Measurements from ENCODE around the gene RADIL.

Gene RADIL

DNA sequence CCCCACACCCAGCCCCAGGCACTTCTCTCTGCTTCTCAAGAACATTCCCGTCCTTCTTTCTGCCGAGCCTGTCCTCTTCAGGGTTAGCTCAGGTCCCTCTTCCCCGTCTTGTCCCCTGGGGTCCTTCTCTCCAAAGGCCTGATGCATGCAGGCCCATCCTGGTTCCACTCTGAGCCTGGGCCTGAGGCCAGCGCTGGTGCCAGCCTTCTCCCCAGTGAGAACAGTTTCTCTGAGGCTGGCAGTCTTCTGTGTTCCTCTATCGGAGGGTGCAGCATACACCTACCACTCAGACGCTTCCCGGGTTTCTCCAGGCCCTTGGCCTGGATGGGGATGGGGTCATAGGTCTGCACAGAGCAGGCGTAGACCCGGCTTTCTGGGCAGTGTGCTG, 93.4 kb downstream of the RADIL start:
- TF ChIP-seq, protein P1, sequence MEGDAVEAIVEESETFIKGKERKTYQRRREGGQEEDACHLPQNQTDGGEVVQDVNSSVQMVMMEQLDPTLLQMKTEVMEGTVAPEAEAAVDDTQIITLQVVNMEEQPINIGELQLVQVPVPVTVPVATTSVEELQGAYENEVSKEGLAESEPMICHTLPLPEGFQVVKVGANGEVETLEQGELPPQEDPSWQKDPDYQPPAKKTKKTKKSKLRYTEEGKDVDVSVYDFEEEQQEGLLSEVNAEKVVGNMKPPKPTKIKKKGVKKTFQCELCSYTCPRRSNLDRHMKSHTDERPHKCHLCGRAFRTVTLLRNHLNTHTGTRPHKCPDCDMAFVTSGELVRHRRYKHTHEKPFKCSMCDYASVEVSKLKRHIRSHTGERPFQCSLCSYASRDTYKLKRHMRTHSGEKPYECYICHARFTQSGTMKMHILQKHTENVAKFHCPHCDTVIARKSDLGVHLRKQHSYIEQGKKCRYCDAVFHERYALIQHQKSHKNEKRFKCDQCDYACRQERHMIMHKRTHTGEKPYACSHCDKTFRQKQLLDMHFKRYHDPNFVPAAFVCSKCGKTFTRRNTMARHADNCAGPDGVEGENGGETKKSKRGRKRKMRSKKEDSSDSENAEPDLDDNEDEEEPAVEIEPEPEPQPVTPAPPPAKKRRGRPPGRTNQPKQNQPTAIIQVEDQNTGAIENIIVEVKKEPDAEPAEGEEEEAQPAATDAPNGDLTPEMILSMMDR (conservative IDR thresholded peaks at IDR 0.05): no peak

DNA sequence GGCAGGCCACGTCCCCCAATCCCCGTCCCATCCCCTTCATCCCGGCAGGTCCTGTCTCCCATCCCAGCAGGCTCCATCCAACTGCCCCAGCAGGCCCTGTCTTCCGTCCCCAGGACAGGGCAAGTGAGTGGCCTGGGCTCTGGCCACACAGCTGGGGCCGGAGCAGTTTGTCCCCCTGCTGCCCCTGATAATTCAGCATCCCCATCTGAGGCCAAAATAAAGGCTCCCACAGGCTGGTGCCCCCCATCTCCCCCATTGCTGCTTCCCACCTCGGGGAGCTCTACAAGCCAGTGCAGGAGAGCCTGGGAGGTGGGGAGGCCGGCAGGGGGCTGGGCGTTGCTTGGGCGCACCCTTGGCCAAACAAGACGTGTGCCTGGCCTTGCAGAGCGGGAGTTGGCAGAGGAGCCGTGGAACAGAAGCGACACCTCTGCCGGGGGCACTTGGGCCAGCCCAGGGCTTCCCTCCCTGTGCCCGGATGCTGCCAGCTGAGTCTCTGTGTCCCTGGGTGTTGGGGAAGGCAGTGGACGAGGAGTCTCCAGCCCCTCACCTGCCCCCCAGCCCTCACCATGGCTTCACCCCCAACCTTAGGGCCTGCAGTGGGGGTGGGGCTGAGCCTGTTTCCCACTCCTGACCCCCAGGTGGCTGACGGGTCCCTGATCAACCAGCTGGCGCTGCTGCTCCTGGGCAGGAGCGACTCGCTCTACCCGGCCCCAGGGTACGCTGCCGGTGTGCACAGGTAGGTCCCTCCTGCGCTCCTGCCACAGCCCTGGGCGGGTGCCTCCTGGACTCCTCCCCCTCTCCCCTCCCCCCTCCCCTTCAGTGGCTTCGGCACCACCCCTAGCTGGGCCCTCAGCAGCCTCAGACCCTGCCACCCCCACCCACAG, 94.1 kb downstream of the RADIL start:
- TF ChIP-seq, protein P1 (conservative IDR thresholded peaks at IDR 0.05): no peak
- H3K27ac ChIP-seq: no peak overlapping the region

More for the DNA sequence above, 93.4 kb downstream of the RADIL start:
- no peak overlapping the region for H3K27ac ChIP-seq

DNA sequence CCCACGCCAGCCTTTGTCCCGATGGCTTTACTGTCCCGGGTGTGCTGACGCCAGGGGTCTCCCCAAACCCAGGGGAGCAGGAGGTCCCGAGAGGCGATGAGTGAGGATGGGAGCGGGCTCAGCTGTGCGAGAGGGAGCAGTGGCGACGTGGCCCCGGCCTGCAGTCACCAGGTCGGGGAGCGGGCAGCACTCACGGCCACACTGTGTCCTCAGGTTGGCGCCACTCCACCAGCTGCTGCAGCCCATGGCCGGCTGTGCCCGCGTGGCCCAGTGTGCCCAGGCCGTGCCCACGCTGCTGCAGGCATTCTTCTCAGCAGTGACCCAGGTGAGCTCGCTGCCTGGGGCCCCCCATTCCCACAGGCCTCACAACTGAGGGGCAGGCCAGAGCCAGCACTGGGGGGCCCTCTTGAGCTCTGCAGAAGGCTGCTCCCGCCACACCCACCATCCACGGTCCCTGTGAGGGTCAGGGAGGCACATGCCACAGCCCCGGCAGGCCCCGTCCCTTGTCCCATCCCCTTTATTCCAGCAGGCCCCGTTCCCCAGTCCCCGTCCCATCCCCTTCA, 94.8 kb downstream of the RADIL start:
- H3K27ac ChIP-seq: no peak overlapping the region
- TF ChIP-seq, protein P1 (conservative IDR thresholded peaks at IDR 0.05): no peak

DNA sequence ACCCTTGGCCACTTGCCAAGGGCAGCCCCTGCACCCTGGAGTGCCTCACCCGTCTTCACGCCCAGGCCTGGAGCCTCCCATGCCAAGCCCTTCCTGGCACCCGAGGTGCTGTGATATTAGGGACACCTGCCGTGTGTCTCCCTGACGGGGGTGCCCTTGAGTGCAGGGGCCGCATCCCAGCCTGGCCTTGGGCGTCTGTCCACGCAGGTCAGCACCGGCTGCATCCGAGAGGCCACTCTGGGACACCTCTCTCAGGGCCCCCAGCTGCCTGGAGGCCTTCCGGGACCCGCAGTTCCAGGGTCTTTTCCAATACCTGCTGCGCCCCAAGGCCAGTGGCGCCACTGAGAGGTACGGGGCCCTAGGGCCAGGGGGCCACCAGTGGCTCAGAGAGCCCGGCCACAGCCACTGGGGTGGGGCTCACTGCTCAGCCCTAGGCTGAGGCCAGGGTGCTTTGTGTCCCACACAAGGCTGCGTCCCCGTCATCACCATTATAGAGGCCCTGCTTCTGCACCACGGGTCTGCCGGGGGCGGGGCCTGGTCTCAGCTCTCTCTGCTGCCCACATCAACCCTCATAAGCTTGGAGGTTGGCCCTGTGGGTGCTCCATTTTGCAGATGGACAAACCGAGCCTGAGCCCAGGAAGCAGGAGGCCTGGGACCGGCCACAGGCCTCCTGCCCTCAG, 95.4 kb downstream of the RADIL start:
- H3K27ac ChIP-seq: no peak overlapping the region
- TF ChIP-seq, protein P1 (conservative IDR thresholded peaks at IDR 0.05): no peak

DNA sequence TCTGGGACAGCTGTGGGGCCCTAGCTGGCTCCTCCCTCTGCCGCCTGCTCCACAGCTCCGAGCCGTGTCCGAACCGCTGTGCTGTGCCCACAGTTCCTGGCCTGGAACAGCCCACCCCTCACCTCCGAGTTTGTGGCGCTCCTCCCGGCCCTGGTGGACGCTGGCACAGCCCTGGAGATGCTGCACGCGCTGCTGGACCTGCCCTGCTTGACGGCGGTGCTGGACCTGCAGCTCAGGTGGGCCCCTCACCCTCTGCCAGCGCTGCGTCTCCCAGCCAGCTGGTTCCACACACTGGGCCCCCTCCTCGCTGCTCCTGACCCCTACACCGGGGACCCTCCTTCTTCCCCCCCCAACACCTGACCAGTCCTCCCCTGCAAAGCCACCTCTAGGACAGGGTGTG, 96.0 kb downstream of the RADIL start:
- TF ChIP-seq, protein P1 (conservative IDR thresholded peaks at IDR 0.05): no peak
- no peak overlapping the region for H3K27ac ChIP-seq

DNA sequence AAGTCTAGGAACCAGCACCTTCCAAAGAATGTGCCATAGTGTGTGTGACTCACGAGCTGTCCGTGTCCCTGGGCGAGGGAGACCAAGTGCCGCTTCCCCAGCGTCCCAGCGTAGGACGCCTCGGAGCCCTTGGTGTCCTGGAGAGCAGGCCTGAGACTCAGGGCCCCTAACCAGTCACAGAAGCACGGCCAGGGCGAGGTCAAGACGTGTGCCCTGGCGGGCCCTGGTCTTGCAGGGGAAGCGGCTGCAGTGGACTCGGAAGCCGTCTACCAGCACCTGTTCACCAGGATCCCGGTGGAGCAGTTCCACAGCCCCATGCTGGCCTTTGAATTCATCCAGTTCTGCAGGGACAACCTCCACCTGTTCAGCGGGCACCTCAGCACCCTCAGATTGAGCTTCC, 97.5 kb downstream of the RADIL start:
- TF ChIP-seq, protein P1 (conservative IDR thresholded peaks at IDR 0.05): no peak
- no peak overlapping the region for H3K27ac ChIP-seq

DNA sequence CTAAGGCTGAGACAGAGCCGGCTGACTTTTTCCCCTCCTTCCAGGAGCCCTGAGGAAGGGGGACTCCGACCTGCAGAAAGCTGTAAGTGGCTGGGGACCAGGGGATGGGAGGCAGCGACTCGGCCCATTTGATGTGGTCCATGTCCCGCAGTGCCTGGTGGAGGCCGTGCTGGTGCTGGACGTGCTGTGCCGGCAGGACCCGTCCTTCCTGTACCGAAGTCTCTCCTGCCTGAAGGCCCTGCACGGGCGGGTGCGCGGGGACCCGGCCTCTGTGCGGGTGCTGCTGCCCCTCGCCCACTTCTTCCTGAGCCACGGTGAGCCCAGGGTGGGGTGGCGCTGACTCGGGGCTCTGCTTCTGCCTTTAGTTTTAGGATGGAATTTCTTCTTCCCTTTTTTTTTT, 98.1 kb downstream of the RADIL start:
- TF ChIP-seq, protein P1 (conservative IDR thresholded peaks at IDR 0.05): no peak
- no peak overlapping the region for H3K27ac ChIP-seq
